ENCODE data around the gene ZNF154.

The ZNF154 gene

GRCh38 chr19:57719901-57720519, 11.0 kb upstream of the ZNF154 start:
- TF ChIP-seq, protein P1, sequence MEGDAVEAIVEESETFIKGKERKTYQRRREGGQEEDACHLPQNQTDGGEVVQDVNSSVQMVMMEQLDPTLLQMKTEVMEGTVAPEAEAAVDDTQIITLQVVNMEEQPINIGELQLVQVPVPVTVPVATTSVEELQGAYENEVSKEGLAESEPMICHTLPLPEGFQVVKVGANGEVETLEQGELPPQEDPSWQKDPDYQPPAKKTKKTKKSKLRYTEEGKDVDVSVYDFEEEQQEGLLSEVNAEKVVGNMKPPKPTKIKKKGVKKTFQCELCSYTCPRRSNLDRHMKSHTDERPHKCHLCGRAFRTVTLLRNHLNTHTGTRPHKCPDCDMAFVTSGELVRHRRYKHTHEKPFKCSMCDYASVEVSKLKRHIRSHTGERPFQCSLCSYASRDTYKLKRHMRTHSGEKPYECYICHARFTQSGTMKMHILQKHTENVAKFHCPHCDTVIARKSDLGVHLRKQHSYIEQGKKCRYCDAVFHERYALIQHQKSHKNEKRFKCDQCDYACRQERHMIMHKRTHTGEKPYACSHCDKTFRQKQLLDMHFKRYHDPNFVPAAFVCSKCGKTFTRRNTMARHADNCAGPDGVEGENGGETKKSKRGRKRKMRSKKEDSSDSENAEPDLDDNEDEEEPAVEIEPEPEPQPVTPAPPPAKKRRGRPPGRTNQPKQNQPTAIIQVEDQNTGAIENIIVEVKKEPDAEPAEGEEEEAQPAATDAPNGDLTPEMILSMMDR (IDR thresholded peaks at IDR 0.05; ENCODE audit: low read length): no peak
- no peak for TF ChIP-seq EZH2 (IDR thresholded peaks at IDR 0.05; ENCODE audit: borderline replicate concordance, low read length)

GRCh38 chr19:57719424-57719823, 10.4 kb upstream of the ZNF154 start:
- no peak for TF ChIP-seq EZH2 (IDR thresholded peaks at IDR 0.05; ENCODE audit: borderline replicate concordance, low read length)
- TF ChIP-seq, protein P1 (IDR thresholded peaks at IDR 0.05; ENCODE audit: low read length): no peak
- Histone ChIP-seq H3K27ac (ENCODE audit: low read depth, low read length, poor library complexity, severe bottlenecking) (no peak overlapping the region), H2AFZ (ENCODE audit: low read length) (no peak overlapping the region), H3K9me2 (ENCODE audit: low read depth, low read length) (no peaks in the 10 kb centered on the region), H3K79me2 (ENCODE audit: insufficient read depth, low read length) (no peaks in the 10 kb centered on the region), H3K4me3 (ENCODE audit: low read depth, low read length, poor library complexity, severe bottlenecking) (no peak overlapping the region), H3F3A (ENCODE audit: insufficient read depth, low read length) (no peaks in the 10 kb centered on the region), H3K36me3 (ENCODE audit: insufficient read depth, low read length) (peaks cover 60% of the 10 kb centered on the region), H3K27me3 (ENCODE audit: insufficient read depth, low read length) (no peaks in the 10 kb centered on the region), H3K9ac (ENCODE audit: low read length) (no peak overlapping the region), H3K4me2 (ENCODE audit: low read length) (no peak overlapping the region), H3K9me3 (ENCODE audit: low read length) (peaks cover 35% of the 10 kb centered on the region), H3K4me1 (ENCODE audit: insufficient read depth, low read length, severe bottlenecking) (no peaks in the 10 kb centered on the region), H4K20me1 (ENCODE audit: insufficient read depth, low read length) (no peaks in the 10 kb centered on the region)

More at GRCh38 chr19:57719901-57720519, 11.0 kb upstream of the ZNF154 start:
- Histone ChIP-seq H3K36me3 (ENCODE audit: insufficient read depth, low read length) (peaks cover 59% of the 10 kb centered on the region), H2AFZ (ENCODE audit: low read length) (no peak overlapping the region), H3K9ac (ENCODE audit: low read length) (no peak overlapping the region), H3K9me3 (ENCODE audit: low read length) (peaks cover 39% of the 10 kb centered on the region), H3K4me2 (ENCODE audit: low read length) (no peak overlapping the region), H3K4me1 (ENCODE audit: insufficient read depth, low read length, severe bottlenecking) (no peaks in the 10 kb centered on the region), H3K4me3 (ENCODE audit: low read depth, low read length, poor library complexity, severe bottlenecking) (no peak overlapping the region), H3K27me3 (ENCODE audit: insufficient read depth, low read length) (no peaks in the 10 kb centered on the region), H4K20me1 (ENCODE audit: insufficient read depth, low read length) (no peaks in the 10 kb centered on the region), H3K9me2 (ENCODE audit: low read depth, low read length) (no peaks in the 10 kb centered on the region), H3F3A (ENCODE audit: insufficient read depth, low read length) (no peaks in the 10 kb centered on the region), H3K27ac (ENCODE audit: low read depth, low read length, poor library complexity, severe bottlenecking) (no peak overlapping the region), H3K79me2 (ENCODE audit: insufficient read depth, low read length) (no peaks in the 10 kb centered on the region)

- Histone ChIP-seq H3F3A (ENCODE audit: insufficient read depth, low read length) (no peaks in the 10 kb centered on the region), H3K4me1 (ENCODE audit: insufficient read depth, low read length, severe bottlenecking) (peaks cover 4% of the 10 kb centered on the region), H3K79me2 (ENCODE audit: insufficient read depth, low read length) (no peaks in the 10 kb centered on the region), H3K27me3 (ENCODE audit: insufficient read depth, low read length) (no peaks in the 10 kb centered on the region), H3K36me3 (ENCODE audit: insufficient read depth, low read length) (peaks cover 21% of the 10 kb centered on the region), H3K9me2 (ENCODE audit: low read depth, low read length) (no peaks in the 10 kb centered on the region), H3K9me3 (ENCODE audit: low read length) (peaks cover 6% of the 10 kb centered on the region; the same call in 1 of the 2 replicates), H3K4me2 (ENCODE audit: low read length) (no peak overlapping the region), H3K27ac (ENCODE audit: low read depth, low read length, poor library complexity, severe bottlenecking) (no peak overlapping the region), H3K9ac (ENCODE audit: low read length) (no peak overlapping the region), H2AFZ (ENCODE audit: low read length) (no peak overlapping the region), H4K20me1 (ENCODE audit: insufficient read depth, low read length) (no peaks in the 10 kb centered on the region), H3K4me3 (ENCODE audit: low read depth, low read length, poor library complexity, severe bottlenecking) (no peak overlapping the region)
- TF ChIP-seq, protein P1 (IDR thresholded peaks at IDR 0.05; ENCODE audit: low read length): no peak
- TF ChIP-seq EZH2 (IDR thresholded peaks at IDR 0.05; ENCODE audit: borderline replicate concordance, low read length): no peak
These were observed 3.2 kb upstream of the ZNF154 start for GRCh38 chr19:57712222-57712621.

All from OCI-LY1 (cell line).